MV-4-11 (cell line): ENCODE data around the gene SERGEF.
A peak's percentile ranks its signal among the peaks of the same experiment; 100 is the strongest.
"Not testable (repeated sequence)": the region's sequence is repeated elsewhere in the genome, so short reads cannot be mapped to it uniquely, and the experiment has no call there.

Source experiments
- DNase-seq: peaks from one replicate; lab custom pipeline; 2025; lab: John Stamatoyannopoulos, UW

The SERGEF gene

GRCh38 chr11:17906436-17906835 is 106.4 kb downstream of the SERGEF start:
- DNase-seq = no peak

- DNase-seq = peak; percentile 14
Observed at GRCh38 chr11:17905477-17905876, 107.4 kb downstream of the SERGEF start.

GRCh38 chr11:17901481-17901880 is 111.4 kb downstream of the SERGEF start:
- DNase-seq = no peak

- no peak for DNase-seq
Observed at GRCh38 chr11:17898782-17899181, 114.1 kb downstream of the SERGEF start.

- no peak for DNase-seq
Observed at GRCh38 chr11:17898071-17898470, 114.8 kb downstream of the SERGEF start.

- DNase-seq = no peak
Observed at GRCh38 chr11:17897495-17897894, 115.4 kb downstream of the SERGEF start.

- not testable (repeated sequence) for DNase-seq
Observed at GRCh38 chr11:17896496-17897151, 116.2 kb downstream of the SERGEF start.

GRCh38 chr11:17894929-17895658 is 117.8 kb downstream of the SERGEF start:
- no peak for DNase-seq

GRCh38 chr11:17892409-17892808 is 120.4 kb downstream of the SERGEF start:
- peak; percentile 33 for DNase-seq

GRCh38 chr11:17890325-17890724 is 122.5 kb downstream of the SERGEF start:
- DNase-seq = no peak

GRCh38 chr11:17887779-17888178 is 125.1 kb downstream of the SERGEF start:
- no peak for DNase-seq

GRCh38 chr11:17883946-17884345 is 128.9 kb downstream of the SERGEF start:
- DNase-seq = no peak

GRCh38 chr11:17883057-17883456 is 129.8 kb downstream of the SERGEF start:
- no peak for DNase-seq

- DNase-seq = no peak
Observed at GRCh38 chr11:17878743-17879142, 134.1 kb downstream of the SERGEF start.

GRCh38 chr11:17877886-17878285 is 135.0 kb downstream of the SERGEF start:
- DNase-seq = no peak

GRCh38 chr11:17876827-17877226 is 136.0 kb downstream of the SERGEF start:
- no peak for DNase-seq

- no peak for DNase-seq
Observed at GRCh38 chr11:17875891-17876290, 137.0 kb downstream of the SERGEF start.

- DNase-seq = no peak
Observed at GRCh38 chr11:17873586-17873985, 139.3 kb downstream of the SERGEF start.

GRCh38 chr11:17868398-17868797 is 144.4 kb downstream of the SERGEF start:
- DNase-seq = not testable (repeated sequence)

- no peak for DNase-seq
Observed at GRCh38 chr11:17867341-17867740, 145.5 kb downstream of the SERGEF start.

- no peak for DNase-seq
Observed at GRCh38 chr11:17865765-17866428, 146.9 kb downstream of the SERGEF start.

- no peak for DNase-seq
Observed at GRCh38 chr11:17864478-17864941, 148.3 kb downstream of the SERGEF start.
